OCI-LY1 (cell line): ENCODE measurements around the gene ARL6IP5.

Experiments used
- H2AFZ ChIP-seq: fragments of 200-600 bp; sonication (generic), shearing (Covaris generic); 2 replicates; pipeline ENCODE4 v1.6.0; 2014; ENCODE audit warnings: antibody characterized with exemption, mild to moderate bottlenecking, low read length
- H3F3A ChIP-seq: fragments of 200-600 bp; sonication (generic), shearing (Covaris generic); 2 replicates; pipeline ENCODE4 v1.6.0; 2014; ENCODE audit warnings: mild to moderate bottlenecking, antibody characterized with exemption, low read length, moderate library complexity; ENCODE audit not compliant: insufficient read depth
- H3K27ac ChIP-seq: fragments of 200-600 bp; sonication (generic); 2 replicates; pipeline ENCODE4 v1.5.1; 2014; ENCODE audit warnings: low read length, mixed run types, mild to moderate bottlenecking, low read depth; ENCODE audit not compliant: poor library complexity, severe bottlenecking
- H3K27me3 ChIP-seq: fragments of 200-600 bp; sonication (generic); 2 replicates; pipeline ENCODE4 v1.6.0; 2014; ENCODE audit warnings: antibody characterized with exemption, mild to moderate bottlenecking, low read length, moderate library complexity; ENCODE audit not compliant: insufficient read depth
- H3K36me3 ChIP-seq: fragments of 200-600 bp; sonication (generic); 2 replicates; pipeline ENCODE4 v1.6.1; 2014; ENCODE audit warnings: mild to moderate bottlenecking, antibody characterized with exemption, low read length, moderate library complexity, mixed read lengths; ENCODE audit not compliant: insufficient read depth
- H3K4me1 ChIP-seq: fragments of 200-600 bp; sonication (generic); 2 replicates; pipeline ENCODE4 v1.5.1; 2014; ENCODE audit warnings: mild to moderate bottlenecking, low read length, moderate library complexity; ENCODE audit not compliant: insufficient read depth, severe bottlenecking
- H3K4me2 ChIP-seq: fragments of 200-600 bp; sonication (generic), shearing (Covaris generic); 2 replicates; pipeline ENCODE4 v1.6.1; 2014; ENCODE audit warnings: low read length
- H3K4me3 ChIP-seq: fragments of 200-600 bp; sonication (generic); 2 replicates; pipeline ENCODE4 v1.5.1; 2014; ENCODE audit warnings: low read length, low read depth, mild to moderate bottlenecking, mixed read lengths; ENCODE audit not compliant: poor library complexity, severe bottlenecking
- H3K79me2 ChIP-seq: fragments of 200-600 bp; shearing (Covaris generic); 2 replicates; pipeline ENCODE4 v1.6.1; 2016; ENCODE audit warnings: mixed run types, low read length, mixed read lengths; ENCODE audit not compliant: insufficient read depth
- H3K9ac ChIP-seq: fragments of 200-600 bp; sonication (generic), shearing (Covaris generic); 2 replicates; pipeline ENCODE4 v1.6.1; 2014; ENCODE audit warnings: mild to moderate bottlenecking, low read length, mixed read lengths
- H3K9me2 ChIP-seq: fragments of 200-600 bp; sonication (generic), shearing (Covaris generic); 2 replicates; pipeline ENCODE4 v1.6.1; 2014; ENCODE audit warnings: low read depth, mild to moderate bottlenecking, low read length, mixed read lengths
- H3K9me3 ChIP-seq: fragments of 200-600 bp; shearing (Covaris generic); 2 replicates; pipeline ENCODE4 v1.6.1; 2014; ENCODE audit warnings: low read length, mixed read lengths
- H4K20me1 ChIP-seq: fragments of 200-600 bp; sonication (generic), shearing (Covaris generic); 2 replicates; pipeline ENCODE4 v1.6.0; 2016; ENCODE audit warnings: mild to moderate bottlenecking, low read length; ENCODE audit not compliant: insufficient read depth
- CTCF ChIP-seq: fragments of 200-600 bp; sonication (generic), shearing (Covaris generic); IDR thresholded peaks from 2 replicates; pipeline ENCODE4 v1.5.1; 2017; ENCODE audit warnings: mild to moderate bottlenecking, antibody characterized with exemption, low read length, moderate library complexity, mixed read lengths
- EZH2 ChIP-seq: fragments of 200-600 bp; sonication (generic), shearing (Covaris generic); IDR thresholded peaks from 2 replicates; pipeline ENCODE4 v1.8.0; 2017; ENCODE audit warnings: borderline replicate concordance, mixed run types, mild to moderate bottlenecking, antibody characterized with exemption, low read length, moderate library complexity, mixed read lengths

ARL6IP5 gene

DNA sequence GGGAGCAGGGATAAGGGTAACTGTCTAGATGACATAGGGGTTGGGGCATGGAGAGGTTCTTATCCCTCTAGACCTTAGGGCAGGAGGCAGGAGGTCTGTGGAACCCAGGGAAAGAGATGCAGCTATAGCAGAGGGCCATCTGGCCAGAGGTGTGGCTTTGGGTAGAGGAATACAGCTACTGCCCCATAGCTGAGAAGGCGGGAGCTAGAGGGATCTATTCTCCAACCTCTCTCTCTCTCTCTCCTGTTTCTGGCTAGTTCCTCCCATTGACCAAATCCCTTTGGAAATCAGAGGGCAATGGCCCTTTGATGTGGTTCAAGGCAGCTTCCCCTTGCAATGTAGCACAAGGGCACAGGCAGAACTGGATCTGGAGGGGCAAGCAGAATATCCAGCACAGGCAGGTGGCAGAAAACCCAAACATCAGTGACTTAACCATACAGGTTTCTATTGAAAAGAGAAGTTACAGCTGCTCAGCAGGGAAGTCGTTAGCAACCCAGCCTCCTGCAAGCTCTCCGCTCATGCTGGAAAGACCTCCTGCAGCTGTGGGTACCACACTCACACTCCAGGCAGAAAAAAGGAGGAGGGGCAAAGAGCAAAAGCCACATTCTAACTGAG is 60.0 kb downstream of the ARL6IP5 start:
- no peak overlapping the region for H3K9ac ChIP-seq
- H3K36me3 ChIP-seq, result no peaks in the 10 kb centered on the region
- no peak overlapping the region for H3K27ac ChIP-seq
- no peak overlapping the region for H3K4me3 ChIP-seq
- H3K9me2 ChIP-seq, result no peaks in the 10 kb centered on the region
- no peaks in the 10 kb centered on the region for H3F3A ChIP-seq
- TF ChIP-seq CTCF (no peak), EZH2 (no peak)
- H3K9me3 ChIP-seq, result no peaks in the 10 kb centered on the region
- H3K79me2 ChIP-seq, result no peaks in the 10 kb centered on the region
- H3K4me1 ChIP-seq, result no peaks in the 10 kb centered on the region
- no peaks in the 10 kb centered on the region for H3K27me3 ChIP-seq
- no peak overlapping the region for H2AFZ ChIP-seq
- no peaks in the 10 kb centered on the region for H4K20me1 ChIP-seq
- H3K4me2 ChIP-seq, result no peak overlapping the region

GRCh38 chr3:69145688-69146087 is 61.0 kb downstream of the ARL6IP5 start:
- H3K9me2 ChIP-seq, result no peaks in the 10 kb centered on the region
- H3K79me2 ChIP-seq, result no peaks in the 10 kb centered on the region
- H3F3A ChIP-seq, result no peaks in the 10 kb centered on the region
- H3K36me3 ChIP-seq, result no peaks in the 10 kb centered on the region
- no peaks in the 10 kb centered on the region for H3K4me1 ChIP-seq
- no peak for TF ChIP-seq CTCF
- no peak for TF ChIP-seq EZH2
- H3K27ac ChIP-seq, result no peak overlapping the region
- no peak overlapping the region for H3K4me3 ChIP-seq
- no peaks in the 10 kb centered on the region for H3K9me3 ChIP-seq
- H3K27me3 ChIP-seq, result no peaks in the 10 kb centered on the region
- no peak overlapping the region for H2AFZ ChIP-seq
- H4K20me1 ChIP-seq, result no peaks in the 10 kb centered on the region
- H3K9ac ChIP-seq, result no peak overlapping the region
- H3K4me2 ChIP-seq, result no peak overlapping the region

- no peaks in the 10 kb centered on the region for H3F3A ChIP-seq
- H3K9ac ChIP-seq, result no peak overlapping the region
- H4K20me1 ChIP-seq, result no peaks in the 10 kb centered on the region
- H2AFZ ChIP-seq, result no peak overlapping the region
- H3K27ac ChIP-seq, result no peak overlapping the region
- no peaks in the 10 kb centered on the region for H3K4me1 ChIP-seq
- no peak overlapping the region for H3K4me2 ChIP-seq
- no peaks in the 10 kb centered on the region for H3K36me3 ChIP-seq
- no peaks in the 10 kb centered on the region for H3K27me3 ChIP-seq
- no peaks in the 10 kb centered on the region for H3K9me2 ChIP-seq
- TF ChIP-seq CTCF (no peak), EZH2 (no peak)
- no peaks in the 10 kb centered on the region for H3K79me2 ChIP-seq
- no peak overlapping the region for H3K4me3 ChIP-seq
- H3K9me3 ChIP-seq, result no peaks in the 10 kb centered on the region
Measured at GRCh38 chr3:69149586-69149985, 64.8 kb downstream of the ARL6IP5 start.
